Esophagus squamous epithelium (tissue), 5 donors: ENCODE measurements around the gene PTPRM. TPM values are rescaled to one million over a fixed set of nuclear protein-coding genes. Genes with fewer than 3 reads are reported as not detected.

Experiments used
- DNase-seq: peaks from one replicate; lab custom pipeline; 2025; lab: John Stamatoyannopoulos, UW
- H3K27ac ChIP-seq, 4 donors: fragments of 200-600 bp; sonication (generic); one replicate each; pipeline ENCODE4 v1.5.1; 2016 to 2019; ENCODE audit warnings: mild to moderate bottlenecking in 1 of 4
- H3K27me3 ChIP-seq, 4 donors: fragments of 200-600 bp; sonication (generic); 1 replicate in 3 of 4; 2 replicates in 1 of 4; pipeline versions ENCODE4 v1.5.1 to v1.6.0; 2017 to 2021; ENCODE audit warnings: antibody characterized with exemption in 1 of 4
- H3K36me3 ChIP-seq, 3 donors: fragments of 200-600 bp; sonication (generic); one replicate each; pipeline ENCODE4 v1.5.1; 2016 to 2019
- H3K4me1 ChIP-seq, 3 donors: fragments of 200-600 bp; sonication (generic); one replicate each; pipeline ENCODE4 v1.5.1; 2017 to 2019
- H3K4me3 ChIP-seq, 4 donors: fragments of 200-600 bp; sonication (generic); 1 replicate in 3 of 4; 2 replicates in 1 of 4; pipeline ENCODE4 v1.5.1; 2016 to 2019; ENCODE audit warnings: mild to moderate bottlenecking in 2 of 4, moderate library complexity in 1 of 4
- H3K9me3 ChIP-seq, 3 donors: fragments of 200-600 bp; sonication (generic); one replicate each; pipeline ENCODE4 v1.5.1; 2016 to 2019
- POLR2A ChIP-seq, 4 donors: fragments of 450-650 bp; IDR thresholded peaks; one replicate each; pipeline ENCODE4 v1.6.1; 2017; ENCODE audit warnings: antibody characterized with exemption in 4 of 4, mild to moderate bottlenecking in 4 of 4, moderate library complexity in 3 of 4
- WGBS, 2 donors: methylation state at CpG; one replicate each; pipeline ENCODE4 v1.1.5; 2018; 5-methylcytosine and 5-hydroxymethylcytosine counted together
- intact Hi-C: fragments of 100-400 bp; cut with DNase I; formaldehyde crosslinking; loops from one replicate; pipeline ENCODE4 v1.15.0; 2022
- total RNA-seq, 4 donors: library from RNA; depleted of rRNA; stranded (reverse); fragments of >200 nt; gene quantifications; one replicate each; pipeline ENCODE4 v1.1.0, GENCODE V29; 2016
- TF ChIP-seq, protein P1 (sequence below), 6 experiments: fragments of 450-650 bp in 4 of 6; fragments of 200-600 bp in 2 of 6; sonication (generic) in 2 of 6; IDR thresholded peaks; one replicate each; pipeline ENCODE4 v1.5.1; 2016 to 2019; ENCODE audit warnings: antibody characterized with exemption in 6 of 6, mild to moderate bottlenecking in 4 of 6, moderate library complexity in 4 of 6
- donor health status: DM: yes; HTN: yes; CAD: no.

Gene PTPRM
- total RNA-seq, 4 donors from 2014 or later: 6.5 to 38.7 (median 11.1) TPM

DNA sequence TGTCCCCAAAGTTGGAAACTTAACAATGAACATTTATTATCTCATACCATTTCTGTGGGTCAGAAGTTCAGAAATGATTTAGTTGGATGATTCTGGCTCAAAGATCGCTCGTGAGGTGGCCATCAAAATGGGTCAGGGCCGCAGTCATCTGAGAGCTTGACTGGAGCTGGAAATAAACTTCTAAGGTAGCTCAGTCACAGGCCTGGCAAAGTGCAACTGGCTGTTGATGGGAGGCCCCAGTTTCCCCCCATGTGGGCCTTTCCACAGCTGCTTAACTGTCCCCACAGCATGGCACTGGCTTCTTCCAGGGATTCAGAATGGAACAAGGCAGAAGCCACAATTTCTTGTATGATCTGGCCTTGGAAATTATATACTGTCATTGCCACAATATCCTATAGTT lies 842.0 kb downstream of the PTPRM start:
- WGBS, 2 donors: 87 to 95% methylated on average over 3 of the region's 3 CpGs
- no peak overlapping the region for H3K27ac ChIP-seq
- DNase-seq: no peak

GRCh38 chr18:8411492-8411891 lies 844.4 kb downstream of the PTPRM start:
- H3K4me3 ChIP-seq: no peak overlapping the region
- peaks cover 0 to 15% (median 0%) of the 10 kb centered on the region in 3 donors for H3K36me3 ChIP-seq
- DNase-seq: no peak
- intact Hi-C loops: no loop called here
- no peak for TF ChIP-seq POLR2A (IDR thresholded peaks at IDR 0.05)
- TF ChIP-seq, protein P1, sequence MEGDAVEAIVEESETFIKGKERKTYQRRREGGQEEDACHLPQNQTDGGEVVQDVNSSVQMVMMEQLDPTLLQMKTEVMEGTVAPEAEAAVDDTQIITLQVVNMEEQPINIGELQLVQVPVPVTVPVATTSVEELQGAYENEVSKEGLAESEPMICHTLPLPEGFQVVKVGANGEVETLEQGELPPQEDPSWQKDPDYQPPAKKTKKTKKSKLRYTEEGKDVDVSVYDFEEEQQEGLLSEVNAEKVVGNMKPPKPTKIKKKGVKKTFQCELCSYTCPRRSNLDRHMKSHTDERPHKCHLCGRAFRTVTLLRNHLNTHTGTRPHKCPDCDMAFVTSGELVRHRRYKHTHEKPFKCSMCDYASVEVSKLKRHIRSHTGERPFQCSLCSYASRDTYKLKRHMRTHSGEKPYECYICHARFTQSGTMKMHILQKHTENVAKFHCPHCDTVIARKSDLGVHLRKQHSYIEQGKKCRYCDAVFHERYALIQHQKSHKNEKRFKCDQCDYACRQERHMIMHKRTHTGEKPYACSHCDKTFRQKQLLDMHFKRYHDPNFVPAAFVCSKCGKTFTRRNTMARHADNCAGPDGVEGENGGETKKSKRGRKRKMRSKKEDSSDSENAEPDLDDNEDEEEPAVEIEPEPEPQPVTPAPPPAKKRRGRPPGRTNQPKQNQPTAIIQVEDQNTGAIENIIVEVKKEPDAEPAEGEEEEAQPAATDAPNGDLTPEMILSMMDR (IDR thresholded peaks at IDR 0.05): no peak
- no peaks in the 10 kb centered on the region for H3K4me1 ChIP-seq
- no peak overlapping the region for H3K27ac ChIP-seq
- H3K9me3 ChIP-seq: peaks cover 0 to 19% (median 0%) of the 10 kb centered on the region in 3 donors
- H3K27me3 ChIP-seq: peaks cover 0 to 6% (median 0%) of the 10 kb centered on the region in 4 donors

More for the DNA sequence above, 842.0 kb downstream of the PTPRM start:
- Histone ChIP-seq H3K4me3 (no peak overlapping the region), H3K4me1 (no peaks in the 10 kb centered on the region), H3K27me3 (no peaks in the 10 kb centered on the region), H3K9me3 (peaks cover 0 to 19% (median 0%) of the 10 kb centered on the region in 3 donors), H3K36me3 (peaks cover 0 to 15% (median 0%) of the 10 kb centered on the region in 3 donors)
- TF ChIP-seq, protein P1 (IDR thresholded peaks at IDR 0.05): no peak
- no peak for TF ChIP-seq POLR2A (IDR thresholded peaks at IDR 0.05)
- intact Hi-C loops: no loop called here

DNA sequence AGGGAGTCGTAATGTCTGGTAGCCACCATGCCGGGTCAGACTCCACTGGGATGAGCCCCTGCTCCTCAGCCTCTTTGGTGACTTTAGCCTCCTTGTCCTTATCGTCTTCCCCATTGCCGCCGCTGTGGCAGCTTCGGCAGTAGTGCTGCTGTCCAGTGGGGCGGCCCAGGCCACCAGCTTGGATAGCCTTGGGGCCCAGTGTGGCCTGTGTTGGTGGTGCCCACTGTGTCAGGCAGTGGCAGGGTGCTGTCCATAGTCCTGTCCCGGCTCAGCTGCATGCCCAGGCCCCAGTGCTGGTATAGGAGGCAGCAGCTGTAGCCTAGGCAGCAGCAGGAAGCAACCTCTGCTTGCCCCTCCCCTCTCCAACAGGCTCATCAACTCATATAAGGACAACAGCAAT lies 845.0 kb downstream of the PTPRM start:
- Histone ChIP-seq H3K4me3 (no peak overlapping the region), H3K36me3 (peaks cover 0 to 10% (median 0%) of the 10 kb centered on the region in 3 donors), H3K4me1 (no peaks in the 10 kb centered on the region), H3K9me3 (peaks cover 0 to 19% (median 0%) of the 10 kb centered on the region in 3 donors), H3K27me3 (peaks cover 0 to 6% (median 0%) of the 10 kb centered on the region in 4 donors), H3K27ac (no peak overlapping the region)
- intact Hi-C loops: no loop called here
- no peak for TF ChIP-seq POLR2A (IDR thresholded peaks at IDR 0.05)
- TF ChIP-seq, protein P1 (IDR thresholded peaks at IDR 0.05): no peak
- DNase-seq: no peak
- WGBS, 2 donors: 96 to 100% methylated on average over 3 to 6 of the region's 8 CpGs

DNA sequence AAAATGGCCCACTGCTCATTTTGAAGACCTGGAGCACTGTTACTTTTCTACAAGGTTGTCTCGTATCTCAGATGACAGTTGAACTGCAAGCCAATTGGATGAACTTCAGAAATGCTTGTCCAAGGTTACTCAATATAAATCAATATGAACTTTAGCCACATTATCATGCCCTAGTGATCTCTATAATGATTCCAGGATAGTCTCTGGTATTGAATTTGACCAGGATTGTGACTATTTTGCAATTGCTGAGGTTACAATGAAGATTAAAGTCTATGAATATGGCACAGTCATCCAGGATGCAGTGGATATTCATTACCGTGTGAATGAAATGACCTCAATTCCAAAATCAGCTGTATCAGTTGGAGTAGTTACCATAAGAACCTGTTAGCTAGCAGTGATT lies 846.1 kb downstream of the PTPRM start:
- intact Hi-C loops: no loop called here
- H3K4me3 ChIP-seq: no peak overlapping the region
- H3K27ac ChIP-seq: no peak overlapping the region
- H3K36me3 ChIP-seq: peaks cover 0 to under 1% (median 0%) of the 10 kb centered on the region in 3 donors
- no peak for DNase-seq
- peaks cover 0 to 6% (median 0%) of the 10 kb centered on the region in 4 donors for H3K27me3 ChIP-seq
- WGBS, 2 donors: 68 to 73% methylated on average over 2 of the region's 2 CpGs
- H3K4me1 ChIP-seq: no peaks in the 10 kb centered on the region
- H3K9me3 ChIP-seq: peaks cover 0 to 19% (median 0%) of the 10 kb centered on the region in 3 donors
- TF ChIP-seq, protein P1 (IDR thresholded peaks at IDR 0.05): no peak
- no peak for TF ChIP-seq POLR2A (IDR thresholded peaks at IDR 0.05)

DNA sequence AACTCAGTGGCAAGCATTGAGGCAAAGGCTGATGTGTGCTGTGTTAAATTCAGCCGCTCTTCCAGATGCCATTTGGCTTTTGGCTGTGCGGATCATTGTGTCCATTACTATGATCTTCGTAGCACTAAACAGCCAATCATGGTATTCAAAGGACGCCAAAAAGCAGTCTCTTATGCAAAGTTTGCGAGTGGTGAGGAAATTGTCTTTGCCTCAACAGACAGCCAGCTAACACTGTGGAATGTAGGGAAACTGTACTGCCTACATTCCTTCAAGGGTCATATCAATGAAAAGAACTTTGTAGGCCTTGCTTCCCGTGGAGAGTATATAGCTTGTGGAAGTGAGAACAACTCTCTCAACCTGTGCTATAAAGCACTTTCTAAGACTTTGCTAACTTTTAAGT lies 846.6 kb downstream of the PTPRM start:
- intact Hi-C loops: no loop called here
- Histone ChIP-seq H3K27ac (no peak overlapping the region), H3K27me3 (peaks cover 0 to 6% (median 0%) of the 10 kb centered on the region in 4 donors), H3K9me3 (peaks cover 0 to 19% (median 0%) of the 10 kb centered on the region in 3 donors), H3K4me1 (no peaks in the 10 kb centered on the region), H3K4me3 (no peak overlapping the region), H3K36me3 (no peaks in the 10 kb centered on the region)
- TF ChIP-seq, protein P1 (IDR thresholded peaks at IDR 0.05): no peak
- TF ChIP-seq POLR2A (IDR thresholded peaks at IDR 0.05): no peak
- WGBS, 2 donors: 52 to 72% methylated on average over 6 of the region's 6 CpGs
- DNase-seq: no peak
